PC-3 (cell line): ENCODE measurements around the gene GJD3. TPM values are rescaled to one million over a fixed set of nuclear protein-coding genes. Genes with fewer than 3 reads are reported as not detected.

ENCODE experiments used
- ATAC-seq: fragments of 200-7000 bp; cut with Tn5 transposase; 2 replicates; pipeline ENCODE4 v1.9.1; 2020; ENCODE audit warnings: mild to moderate bottlenecking, moderate library complexity
- BruUV-seq: library from RNA; stranded (reverse); fragments of 400-500 nt; replicated peaks from 2 replicates; lab custom pipeline; 2021; lab: Mats Ljungman, UMichigan
- CTCF ChIA-PET: fragments of 300-600 bp; sonication (Branson Sonifier 250); formaldehyde crosslinking; loops from one replicate; lab custom pipeline; 2022; ENCODE audit warnings: antibody characterized with exemption; lab: Charles Lee
- POLR2A ChIA-PET: fragments of 300-600 bp; sonication (Branson Sonifier 250); formaldehyde crosslinking; loops from one replicate; lab custom pipeline; 2022; ENCODE audit warnings: antibody characterized with exemption; ENCODE audit not compliant: unreplicated experiment; lab: Charles Lee
- DNase-seq: peaks from one replicate; pipeline ENCODE4 v3.0.0-alpha.2; 2015
- H2AFZ ChIP-seq: fragments of 300-600 bp; sonication (generic); 2 replicates; pipeline ENCODE4 v1.6.0; 2016; ENCODE audit warnings: antibody characterized with exemption, low read length
- H3F3A ChIP-seq: fragments of 300-600 bp; sonication (generic); one replicate; pipeline ENCODE4 v1.6.0; 2017; ENCODE audit warnings: antibody characterized with exemption, low read length, control low read depth, mild to moderate bottlenecking; ENCODE audit not compliant: unreplicated experiment
- H3K27ac ChIP-seq: fragments of 300-600 bp; sonication (generic); 2 replicates; pipeline ENCODE4 v1.5.1; 2016; ENCODE audit warnings: mild to moderate bottlenecking, low read length
- H3K27me3 ChIP-seq: fragments of 300-600 bp; sonication (generic); 2 replicates; pipeline ENCODE4 v1.6.1; 2016; ENCODE audit warnings: low read length, mixed read lengths
- H3K36me3 ChIP-seq: fragments of 300-600 bp; sonication (generic); 2 replicates; pipeline ENCODE4 v1.6.1; 2016; ENCODE audit warnings: low read depth, mixed run types, low read length, mixed read lengths
- H3K4me1 ChIP-seq: fragments of 300-600 bp; sonication (generic); 2 replicates; pipeline ENCODE4 v1.5.1; 2016; ENCODE audit warnings: low read length; ENCODE audit not compliant: insufficient read depth
- H3K4me2 ChIP-seq: fragments of 300-600 bp; sonication (generic); 2 replicates; pipeline ENCODE4 v1.6.0; 2016; ENCODE audit warnings: low read length
- H3K4me3 ChIP-seq: fragments of 300-600 bp; sonication (generic); 2 replicates; pipeline ENCODE4 v1.5.1; 2016; ENCODE audit warnings: mild to moderate bottlenecking, low read length, mixed read lengths
- H3K79me2 ChIP-seq: fragments of 300-600 bp; sonication (generic); 2 replicates; pipeline ENCODE4 v1.6.1; 2017; ENCODE audit warnings: low read length, mixed read lengths
- H3K9ac ChIP-seq: fragments of 300-600 bp; sonication (generic); 2 replicates; pipeline ENCODE4 v1.6.0; 2016; ENCODE audit warnings: mild to moderate bottlenecking, low read length
- H3K9me2 ChIP-seq: fragments of 300-600 bp; sonication (generic); replicated peaks from 2 replicates; pipeline ENCODE4 v1.6.1; 2016; ENCODE audit warnings: mixed run types, low read length, mixed read lengths
- H3K9me3 ChIP-seq: fragments of 300-600 bp; sonication (generic); 2 replicates; pipeline ENCODE4 v1.6.1; 2016; ENCODE audit warnings: low read length, mixed read lengths
- H4K20me1 ChIP-seq: fragments of 300-600 bp; sonication (generic); 2 replicates; pipeline ENCODE4 v1.6.1; 2016; ENCODE audit warnings: low read length, mixed read lengths
- EZH2 ChIP-seq: fragments of 300-600 bp; sonication (generic); IDR thresholded peaks from one replicate; pipeline ENCODE4 v1.6.1; 2017; ENCODE audit warnings: antibody characterized with exemption, mild to moderate bottlenecking, low read length; ENCODE audit not compliant: unreplicated experiment
- EZH2phosphoT487 ChIP-seq: fragments of 300-600 bp; sonication (generic); IDR thresholded peaks from 2 replicates; pipeline ENCODE4 v1.6.1; 2018; ENCODE audit warnings: mild to moderate bottlenecking, antibody characterized with exemption, low read length, borderline replicate concordance
- intact Hi-C: fragments of 100-400 bp; cut with micrococcal nuclease; formaldehyde crosslinking; loops from 2 replicates; pipeline ENCODE4 v1.9.0; 2023
- total RNA-seq: library from RNA; depleted of rRNA; stranded (reverse); fragments of >200 nt; gene quantifications from 2 replicates; pipeline ENCODE4 v1.2.3, GENCODE V29; 2014
- TF ChIP-seq, protein P1 (sequence below): fragments of 300-600 bp; sonication (generic); conservative IDR thresholded peaks from 2 replicates; pipeline ENCODE4 v1.5.1; 2017; ENCODE audit warnings: antibody characterized with exemption, low read depth, mild to moderate bottlenecking, low read length

GJD3 gene
- total RNA-seq, 1 experiment from 2014 or later = not detected

GRCh38 chr17:40329839-40330794 lies 34.4 kb downstream of the GJD3 start:
- no TSS peak for BruUV-seq
- H3K27ac ChIP-seq = no peak overlapping the region
- no peaks in the 10 kb centered on the region; the same call in 1 of the 2 replicates for H4K20me1 ChIP-seq
- CTCF ChIA-PET = no interaction called here
- no peak for DNase-seq
- POLR2A ChIA-PET = no interaction called here
- H2AFZ ChIP-seq = no peak overlapping the region
- no peaks in the 10 kb centered on the region for H3K9me2 ChIP-seq
- H3K4me2 ChIP-seq = no peak overlapping the region
- no peaks in the 10 kb centered on the region for H3K9me3 ChIP-seq
- no peaks in the 10 kb centered on the region for H3F3A ChIP-seq
- no peaks in the 10 kb centered on the region for H3K27me3 ChIP-seq
- intact Hi-C loops = no loop called here
- no peaks in the 10 kb centered on the region for H3K36me3 ChIP-seq
- TF ChIP-seq EZH2phosphoT487 = no peak
- TF ChIP-seq, protein P1, sequence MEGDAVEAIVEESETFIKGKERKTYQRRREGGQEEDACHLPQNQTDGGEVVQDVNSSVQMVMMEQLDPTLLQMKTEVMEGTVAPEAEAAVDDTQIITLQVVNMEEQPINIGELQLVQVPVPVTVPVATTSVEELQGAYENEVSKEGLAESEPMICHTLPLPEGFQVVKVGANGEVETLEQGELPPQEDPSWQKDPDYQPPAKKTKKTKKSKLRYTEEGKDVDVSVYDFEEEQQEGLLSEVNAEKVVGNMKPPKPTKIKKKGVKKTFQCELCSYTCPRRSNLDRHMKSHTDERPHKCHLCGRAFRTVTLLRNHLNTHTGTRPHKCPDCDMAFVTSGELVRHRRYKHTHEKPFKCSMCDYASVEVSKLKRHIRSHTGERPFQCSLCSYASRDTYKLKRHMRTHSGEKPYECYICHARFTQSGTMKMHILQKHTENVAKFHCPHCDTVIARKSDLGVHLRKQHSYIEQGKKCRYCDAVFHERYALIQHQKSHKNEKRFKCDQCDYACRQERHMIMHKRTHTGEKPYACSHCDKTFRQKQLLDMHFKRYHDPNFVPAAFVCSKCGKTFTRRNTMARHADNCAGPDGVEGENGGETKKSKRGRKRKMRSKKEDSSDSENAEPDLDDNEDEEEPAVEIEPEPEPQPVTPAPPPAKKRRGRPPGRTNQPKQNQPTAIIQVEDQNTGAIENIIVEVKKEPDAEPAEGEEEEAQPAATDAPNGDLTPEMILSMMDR = no peak
- TF ChIP-seq EZH2 = no peak
- peaks cover 5% of the 10 kb centered on the region; the same call in 1 of the 2 replicates for H3K4me1 ChIP-seq
- H3K4me3 ChIP-seq = no peak overlapping the region
- peaks cover 70% of the 10 kb centered on the region for H3K79me2 ChIP-seq
- no peak for ATAC-seq
- H3K9ac ChIP-seq = no peak overlapping the region

DNA sequence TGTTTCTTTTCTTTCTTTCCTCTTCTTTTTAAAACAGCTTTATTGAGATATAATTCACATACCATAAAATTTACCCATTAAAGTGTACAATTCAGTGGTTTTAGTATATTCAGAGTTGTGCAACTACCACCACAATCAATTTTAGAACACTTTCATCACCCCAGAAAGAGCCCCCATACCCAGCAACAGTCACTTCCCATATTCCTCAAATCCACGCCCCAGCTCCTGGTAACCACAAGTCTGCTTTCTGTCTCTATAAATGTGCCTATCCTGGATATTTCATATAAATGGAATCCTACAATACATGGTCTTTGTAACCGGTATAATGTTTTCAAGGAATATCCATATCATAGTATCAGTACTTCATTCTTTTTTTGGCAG lies 36.2 kb downstream of the GJD3 start:
- POLR2A ChIA-PET = no interaction called here
- no peaks in the 10 kb centered on the region; the same call in 1 of the 2 replicates for H4K20me1 ChIP-seq

More for the DNA sequence above, 36.2 kb downstream of the GJD3 start:
- CTCF ChIA-PET = no interaction called here
- Histone ChIP-seq H3K9ac (no peak overlapping the region), H3K9me2 (no peaks in the 10 kb centered on the region), H2AFZ (no peak overlapping the region), H3F3A (no peaks in the 10 kb centered on the region), H3K27me3 (no peaks in the 10 kb centered on the region), H3K4me1 (peaks cover 7% of the 10 kb centered on the region), H3K9me3 (no peaks in the 10 kb centered on the region), H3K4me2 (no peak overlapping the region), H3K27ac (no peak overlapping the region), H3K36me3 (no peaks in the 10 kb centered on the region), H3K79me2 (peaks cover 71% of the 10 kb centered on the region), H3K4me3 (no peak overlapping the region)
- TF ChIP-seq, protein P1 = no peak
- TF ChIP-seq EZH2 (no peak), EZH2phosphoT487 (no peak)
- BruUV-seq = no TSS peak
- ATAC-seq (no peak), DNase-seq (no peak)
- intact Hi-C loops = no loop called here
